Prostate gland (tissue), 2 donors: ENCODE results near the gene BBOX1.

Experiments used
- POLR2AphosphoS5 ChIP-seq: sonication (generic); formaldehyde crosslinking; IDR thresholded peaks from one replicate; pipeline ENCODE4 v1.6.1; 2017; ENCODE audit warnings: antibody characterized with exemption
- TF ChIP-seq, protein P1 (sequence below), 4 experiments: fragments of 200-600 bp in 2 of 4; fragments of 450-650 bp in 2 of 4; sonication (generic) in 2 of 4; IDR thresholded peaks; 1 replicate in 3 of 4; 2 replicates in 1 of 4; pipeline ENCODE4 v1.5.1; 2016 to 2019; ENCODE audit warnings: antibody characterized with exemption in 4 of 4, mild to moderate bottlenecking in 2 of 4, moderate library complexity in 2 of 4

DNA sequence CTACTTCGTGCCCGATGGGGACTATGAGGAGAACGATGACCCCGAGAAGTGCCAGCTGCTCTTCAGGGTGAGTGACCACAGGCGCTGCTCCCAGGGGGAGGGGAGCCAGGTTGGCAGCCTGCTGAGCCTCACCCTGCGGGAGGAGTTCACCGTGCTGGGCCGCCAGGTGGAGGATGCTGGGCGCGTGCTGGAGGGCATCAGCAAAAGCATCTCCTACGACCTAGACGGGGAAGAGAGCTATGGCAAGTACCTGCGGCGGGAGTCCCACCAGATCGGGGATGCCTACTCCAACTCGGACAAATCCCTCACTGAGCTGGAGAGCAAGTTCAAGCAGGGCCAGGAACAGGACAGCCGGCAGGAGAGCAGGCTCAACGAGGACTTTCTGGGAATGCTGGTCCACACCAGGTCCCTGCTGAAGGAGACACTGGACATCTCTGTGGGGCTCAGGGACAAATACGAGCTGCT, 46.0 kb upstream of the BBOX1 start:
- TF ChIP-seq, protein P1, sequence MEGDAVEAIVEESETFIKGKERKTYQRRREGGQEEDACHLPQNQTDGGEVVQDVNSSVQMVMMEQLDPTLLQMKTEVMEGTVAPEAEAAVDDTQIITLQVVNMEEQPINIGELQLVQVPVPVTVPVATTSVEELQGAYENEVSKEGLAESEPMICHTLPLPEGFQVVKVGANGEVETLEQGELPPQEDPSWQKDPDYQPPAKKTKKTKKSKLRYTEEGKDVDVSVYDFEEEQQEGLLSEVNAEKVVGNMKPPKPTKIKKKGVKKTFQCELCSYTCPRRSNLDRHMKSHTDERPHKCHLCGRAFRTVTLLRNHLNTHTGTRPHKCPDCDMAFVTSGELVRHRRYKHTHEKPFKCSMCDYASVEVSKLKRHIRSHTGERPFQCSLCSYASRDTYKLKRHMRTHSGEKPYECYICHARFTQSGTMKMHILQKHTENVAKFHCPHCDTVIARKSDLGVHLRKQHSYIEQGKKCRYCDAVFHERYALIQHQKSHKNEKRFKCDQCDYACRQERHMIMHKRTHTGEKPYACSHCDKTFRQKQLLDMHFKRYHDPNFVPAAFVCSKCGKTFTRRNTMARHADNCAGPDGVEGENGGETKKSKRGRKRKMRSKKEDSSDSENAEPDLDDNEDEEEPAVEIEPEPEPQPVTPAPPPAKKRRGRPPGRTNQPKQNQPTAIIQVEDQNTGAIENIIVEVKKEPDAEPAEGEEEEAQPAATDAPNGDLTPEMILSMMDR (IDR thresholded peaks at IDR 0.05): no peak
- no peak for TF ChIP-seq POLR2AphosphoS5
